ENCODE results near the gene LUC7L3. TPM values are rescaled to one million over a fixed set of nuclear protein-coding genes. Genes with fewer than 3 reads are reported as not detected.
A peak's percentile ranks its signal among the peaks of the same experiment; 100 is the strongest.

LUC7L3 gene
- total RNA-seq, 1 donor from 2014 or later, result 105 TPM

GRCh38 chr17:50781167-50781566, 61.8 kb downstream of the LUC7L3 start:
- Mint-ChIP-seq H3K36me3 (ENCODE audit: unreplicated experiment) (no peaks in the 10 kb centered on the region), H3K4me1 (ENCODE audit: unreplicated experiment) (no peaks in the 10 kb centered on the region), H3K9me3 (ENCODE audit: unreplicated experiment) (no peaks in the 10 kb centered on the region), H3K4me3 (ENCODE audit: unreplicated experiment) (no peak overlapping the region), H3K27me3 (ENCODE audit: unreplicated experiment) (no peaks in the 10 kb centered on the region), H3K27ac (ENCODE audit: unreplicated experiment) (no peak overlapping the region)
- TF ChIP-seq, protein P1, sequence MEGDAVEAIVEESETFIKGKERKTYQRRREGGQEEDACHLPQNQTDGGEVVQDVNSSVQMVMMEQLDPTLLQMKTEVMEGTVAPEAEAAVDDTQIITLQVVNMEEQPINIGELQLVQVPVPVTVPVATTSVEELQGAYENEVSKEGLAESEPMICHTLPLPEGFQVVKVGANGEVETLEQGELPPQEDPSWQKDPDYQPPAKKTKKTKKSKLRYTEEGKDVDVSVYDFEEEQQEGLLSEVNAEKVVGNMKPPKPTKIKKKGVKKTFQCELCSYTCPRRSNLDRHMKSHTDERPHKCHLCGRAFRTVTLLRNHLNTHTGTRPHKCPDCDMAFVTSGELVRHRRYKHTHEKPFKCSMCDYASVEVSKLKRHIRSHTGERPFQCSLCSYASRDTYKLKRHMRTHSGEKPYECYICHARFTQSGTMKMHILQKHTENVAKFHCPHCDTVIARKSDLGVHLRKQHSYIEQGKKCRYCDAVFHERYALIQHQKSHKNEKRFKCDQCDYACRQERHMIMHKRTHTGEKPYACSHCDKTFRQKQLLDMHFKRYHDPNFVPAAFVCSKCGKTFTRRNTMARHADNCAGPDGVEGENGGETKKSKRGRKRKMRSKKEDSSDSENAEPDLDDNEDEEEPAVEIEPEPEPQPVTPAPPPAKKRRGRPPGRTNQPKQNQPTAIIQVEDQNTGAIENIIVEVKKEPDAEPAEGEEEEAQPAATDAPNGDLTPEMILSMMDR (IDR thresholded peaks at IDR 0.05), result no peak
- DNase-seq (ENCODE audit: extremely low spot score, unreplicated experiment), result no peak

GRCh38 chr17:50783193-50783660, 63.8 kb downstream of the LUC7L3 start:
- Mint-ChIP-seq H3K27me3 (ENCODE audit: unreplicated experiment) (no peaks in the 10 kb centered on the region), H3K36me3 (ENCODE audit: unreplicated experiment) (no peaks in the 10 kb centered on the region), H3K4me1 (ENCODE audit: unreplicated experiment) (no peaks in the 10 kb centered on the region), H3K4me3 (ENCODE audit: unreplicated experiment) (no peak overlapping the region), H3K27ac (ENCODE audit: unreplicated experiment) (no peak overlapping the region), H3K9me3 (ENCODE audit: unreplicated experiment) (no peaks in the 10 kb centered on the region)
- TF ChIP-seq, protein P1 (IDR thresholded peaks at IDR 0.05), result peak; percentile 96
- peak; percentile 96 for DNase-seq (ENCODE audit: extremely low spot score, unreplicated experiment)

- no peaks in the 10 kb centered on the region for H3K9me3 Mint-ChIP-seq (ENCODE audit: unreplicated experiment)
- TF ChIP-seq, protein P1 (IDR thresholded peaks at IDR 0.05), result no peak
- H3K4me3 Mint-ChIP-seq (ENCODE audit: unreplicated experiment), result no peak overlapping the region
- H3K4me1 Mint-ChIP-seq (ENCODE audit: unreplicated experiment), result no peaks in the 10 kb centered on the region
- H3K27ac Mint-ChIP-seq (ENCODE audit: unreplicated experiment), result no peak overlapping the region
- no peaks in the 10 kb centered on the region for H3K36me3 Mint-ChIP-seq (ENCODE audit: unreplicated experiment)
- DNase-seq (ENCODE audit: extremely low spot score, unreplicated experiment), result no peak
- no peaks in the 10 kb centered on the region for H3K27me3 Mint-ChIP-seq (ENCODE audit: unreplicated experiment)
Measured at GRCh38 chr17:50783905-50784304, 64.5 kb downstream of the LUC7L3 start.

GRCh38 chr17:50785126-50785525, 65.7 kb downstream of the LUC7L3 start:
- TF ChIP-seq, protein P1 (IDR thresholded peaks at IDR 0.05), result no peak
- Mint-ChIP-seq H3K4me3 (ENCODE audit: unreplicated experiment) (no peak overlapping the region), H3K9me3 (ENCODE audit: unreplicated experiment) (no peaks in the 10 kb centered on the region), H3K4me1 (ENCODE audit: unreplicated experiment) (no peaks in the 10 kb centered on the region), H3K36me3 (ENCODE audit: unreplicated experiment) (no peaks in the 10 kb centered on the region), H3K27me3 (ENCODE audit: unreplicated experiment) (no peaks in the 10 kb centered on the region), H3K27ac (ENCODE audit: unreplicated experiment) (no peak overlapping the region)
- no peak for DNase-seq (ENCODE audit: extremely low spot score, unreplicated experiment)

- no peak overlapping the region for H3K27ac Mint-ChIP-seq (ENCODE audit: unreplicated experiment)
- DNase-seq (ENCODE audit: extremely low spot score, unreplicated experiment), result no peak
- H3K9me3 Mint-ChIP-seq (ENCODE audit: unreplicated experiment), result no peaks in the 10 kb centered on the region
- no peaks in the 10 kb centered on the region for H3K36me3 Mint-ChIP-seq (ENCODE audit: unreplicated experiment)
- H3K4me3 Mint-ChIP-seq (ENCODE audit: unreplicated experiment), result no peak overlapping the region
- H3K27me3 Mint-ChIP-seq (ENCODE audit: unreplicated experiment), result no peaks in the 10 kb centered on the region
- TF ChIP-seq, protein P1 (IDR thresholded peaks at IDR 0.05), result no peak
- H3K4me1 Mint-ChIP-seq (ENCODE audit: unreplicated experiment), result no peaks in the 10 kb centered on the region
Measured at GRCh38 chr17:50785946-50786570, 66.7 kb downstream of the LUC7L3 start.

Data from osteocyte (in vitro differentiated cells).